T-cell (primary cell): Measurements from ENCODE around the gene DSCAM. TPM values are rescaled to one million over a fixed set of nuclear protein-coding genes. Genes with fewer than 3 reads are reported as not detected.

Source experiments
- ATAC-seq, 4 experiments: fragments of 200-7000 bp in 3 of 4; fragments of 150-1000 bp in 1 of 4; cut with Tn5 transposase; replicated peaks in 1 of 4; 1 replicate in 3 of 4; 2 replicates in 1 of 4; pipeline ENCODE4 v1.10.0; 2021; ENCODE audit warnings: moderate library complexity in 3 of 4, mild to moderate bottlenecking in 2 of 4, moderate number of reproducible peaks in 1 of 4
- CTCF ChIA-PET, 2 donors: fragments of 300-600 bp; sonication (Branson Sonifier 250); formaldehyde crosslinking; loops; one replicate each; lab custom pipeline; 2022; ENCODE audit warnings: antibody characterized with exemption in 2 of 2; lab: Charles Lee
- POLR2A ChIA-PET, 2 donors: fragments of 300-600 bp; sonication (Branson Sonifier 250); formaldehyde crosslinking; loops; one replicate each; lab custom pipeline; 2022; ENCODE audit warnings: antibody characterized with exemption in 2 of 2; lab: Charles Lee
- DNase-seq, 35 experiments: peaks; one replicate each; pipeline versions ENCODE4 v3.0.0 to v3.0.0-alpha.2; 2013 to 2023
- H3K27ac ChIP-seq: one replicate; pipeline ENCODE4 v1.5.1; 2013; ENCODE audit warnings: low read length
- H3K27me3 ChIP-seq, 2 experiments: replicated peaks in 1 of 2; 1 replicate in 1 of 2; 2 replicates in 1 of 2; pipeline versions ENCODE4 v1.6.1 to v1.7.0; 2013; ENCODE audit warnings: low read length in 1 of 2, mixed read lengths in 1 of 2; ENCODE audit not compliant: control insufficient read depth in 2 of 2, insufficient read depth in 2 of 2; ENCODE audit errors: extremely low read depth in 1 of 2
- H3K36me3 ChIP-seq, 2 donors: 1 replicate in 1 of 2; 2 replicates in 1 of 2; pipeline versions ENCODE4 v1.6.1 to v1.7.0; 2013; ENCODE audit warnings: low read length in 1 of 2; ENCODE audit not compliant: control insufficient read depth in 2 of 2, insufficient read depth in 1 of 2; ENCODE audit errors: extremely low read depth in 1 of 2
- H3K4me1 ChIP-seq, 2 experiments: 1 replicate in 1 of 2; 2 replicates in 1 of 2; pipeline versions ENCODE4 v1.6.1 to v1.7.0; 2013; ENCODE audit warnings: low read length in 2 of 2, mixed read lengths in 1 of 2; ENCODE audit not compliant: insufficient read depth in 2 of 2, control insufficient read depth in 1 of 2; ENCODE audit errors: extremely low read depth in 1 of 2
- H3K4me3 ChIP-seq, 2 donors: 1 replicate in 1 of 2; 2 replicates in 1 of 2; pipeline versions ENCODE4 v1.5.1 to v1.7.0; 2013; ENCODE audit warnings: mild to moderate bottlenecking in 2 of 2, low read length in 1 of 2, moderate library complexity in 1 of 2; ENCODE audit not compliant: control insufficient read depth in 1 of 2; ENCODE audit errors: extremely low read depth in 1 of 2
- H3K9me3 ChIP-seq: 2 replicates; pipeline ENCODE4 v1.7.0; 2013
- H3K27ac Mint-ChIP-seq, 2 donors: one replicate each; pipeline ENCODE4 v1.8.0; 2020 to 2021; ENCODE audit warnings: mild to moderate bottlenecking in 2 of 2, mixed read lengths in 2 of 2
- H3K27me3 Mint-ChIP-seq, 2 donors: one replicate each; pipeline ENCODE4 v1.8.0; 2021 to 2022; ENCODE audit warnings: mixed read lengths in 2 of 2
- H3K36me3 Mint-ChIP-seq: one replicate; pipeline ENCODE4 v1.8.0; 2021; ENCODE audit warnings: mixed read lengths
- H3K4me1 Mint-ChIP-seq, 3 donors: one replicate each; pipeline ENCODE4 v1.8.0; 2020 to 2022; ENCODE audit warnings: mixed read lengths in 3 of 3, mild to moderate bottlenecking in 1 of 3
- H3K4me3 Mint-ChIP-seq, 3 donors: one replicate each; pipeline ENCODE4 v1.8.0; 2020 to 2022; ENCODE audit warnings: mild to moderate bottlenecking in 3 of 3, mixed read lengths in 3 of 3, moderate library complexity in 3 of 3
- H3K9me3 Mint-ChIP-seq, 3 donors: one replicate each; pipeline ENCODE4 v1.8.0; 2020 to 2022; ENCODE audit warnings: mixed read lengths in 3 of 3
- WGBS: methylation state at CpG from one replicate; pipeline ENCODE4 v1.1.5; 2013; ENCODE audit warnings: missing lambda C conversion rate; ENCODE audit not compliant: insufficient coverage; 5-methylcytosine and 5-hydroxymethylcytosine counted together
- total RNA-seq, 35 experiments: library from RNA in 6 of 35; stranded (reverse) in 6 of 35; fragments of 120-200 nt in 1 of 35; gene quantifications; one replicate each; pipeline versions ENCODE4 v1.2.1 to v1.2.4 and lab custom pipeline; 2013 to 2026

DSCAM gene
- total RNA-seq, 5 donors from 2014 or later (not counting 1 experiment from before 2014, with no cell fraction given): not detected

DNA sequence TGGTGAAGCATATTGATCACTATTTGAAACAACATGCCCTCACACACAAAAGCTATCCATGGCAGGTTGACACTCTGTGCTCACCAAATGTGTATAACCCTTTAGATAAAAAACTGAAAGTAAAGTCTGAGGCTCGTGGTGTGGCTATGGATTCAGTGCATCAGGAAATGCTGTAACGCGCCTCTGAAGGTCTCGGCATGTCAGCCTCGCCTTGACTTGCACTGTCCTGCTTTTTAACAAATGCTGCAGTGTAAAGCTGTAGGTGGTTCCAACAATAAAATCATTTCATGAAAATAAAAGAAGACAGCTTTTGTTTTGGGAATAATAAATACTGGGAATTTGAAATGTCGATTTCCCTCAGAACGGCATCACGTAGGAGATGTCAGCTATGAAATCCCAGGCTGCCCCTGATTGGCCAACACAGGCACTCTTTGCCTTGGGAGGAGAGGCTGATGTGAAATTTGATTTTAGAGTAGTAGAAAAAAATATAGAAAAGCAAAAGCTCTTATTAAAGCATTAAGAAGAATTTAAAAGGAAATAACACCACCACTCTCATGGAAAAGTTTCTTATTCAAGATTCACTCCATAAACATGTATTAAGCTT, 168.2 kb downstream of the DSCAM start:
- Mint-ChIP-seq H3K4me1 (no peaks in the 10 kb centered on the region), H3K9me3 (peaks cover 0 to 9% (median 2%) of the 10 kb centered on the region in 3 donors), H3K27me3 (no peaks in the 10 kb centered on the region), H3K36me3 (no peaks in the 10 kb centered on the region), H3K4me3 (no peak overlapping the region), H3K27ac (no peak overlapping the region)
- CTCF ChIA-PET: no interaction called here
- no peak for ATAC-seq
- Histone ChIP-seq H3K4me1 (no peaks in the 10 kb centered on the region), H3K9me3 (no peaks in the 10 kb centered on the region), H3K27ac (no peak overlapping the region), H3K27me3 (no peaks in the 10 kb centered on the region), H3K4me3 (no peak overlapping the region), H3K36me3 (no peaks in the 10 kb centered on the region)
- no peak for DNase-seq
- POLR2A ChIA-PET: no interaction called here
- 100% methylated on average over 2 of the region's 8 CpGs for WGBS

DNA sequence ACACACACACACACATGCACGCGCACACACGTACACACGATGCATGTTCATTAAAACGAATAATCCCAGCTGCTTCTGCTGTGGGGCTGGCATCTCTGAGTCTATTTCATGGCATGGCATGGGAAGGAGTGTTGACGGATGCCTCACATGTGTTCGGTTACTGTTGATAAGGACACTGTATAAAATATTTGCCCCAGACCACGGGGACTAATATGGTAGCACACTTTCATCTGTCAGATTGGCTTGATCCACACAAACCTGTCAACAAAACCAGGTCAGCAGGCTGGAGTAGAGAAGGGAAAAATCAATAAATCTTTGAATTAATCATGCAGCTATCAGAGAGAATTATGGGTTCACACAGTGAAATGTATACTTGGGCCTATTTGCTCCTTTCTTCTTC, 171.9 kb downstream of the DSCAM start:
- Histone ChIP-seq H3K9me3 (no peaks in the 10 kb centered on the region), H3K27me3 (no peaks in the 10 kb centered on the region), H3K4me1 (no peaks in the 10 kb centered on the region), H3K36me3 (no peaks in the 10 kb centered on the region), H3K27ac (no peak overlapping the region), H3K4me3 (no peak overlapping the region)
- H3K27me3 Mint-ChIP-seq: no peaks in the 10 kb centered on the region
- no CpG with 5 or more reads among the region's 8 CpGs for WGBS
- no peak overlapping the region for H3K4me3 Mint-ChIP-seq
- POLR2A ChIA-PET: no interaction called here
- DNase-seq (no peak), ATAC-seq (no peak)
- H3K9me3 Mint-ChIP-seq: peaks cover 0 to 3% (median 0%) of the 10 kb centered on the region in 3 donors
- H3K27ac Mint-ChIP-seq: no peak overlapping the region
- CTCF ChIA-PET: no interaction called here
- no peaks in the 10 kb centered on the region for H3K36me3 Mint-ChIP-seq
- no peaks in the 10 kb centered on the region for H3K4me1 Mint-ChIP-seq

DNA sequence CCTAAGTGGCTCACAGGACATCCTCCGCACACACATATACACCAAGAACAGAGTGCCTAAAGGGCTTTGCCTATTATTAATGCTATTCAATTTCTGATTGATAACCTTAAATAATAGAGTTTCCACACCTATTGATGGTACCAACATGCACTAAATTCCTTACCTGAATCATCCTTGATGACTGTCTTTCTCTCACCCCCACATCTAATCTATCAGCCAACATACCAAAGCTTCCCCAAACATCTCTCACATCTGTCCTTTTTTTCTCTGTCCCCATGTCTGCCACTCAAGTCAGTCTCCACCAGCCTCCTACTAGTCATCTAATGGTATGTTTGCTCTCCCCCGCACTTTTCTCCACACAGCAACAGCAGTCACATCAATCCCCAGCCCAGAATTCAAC, 174.4 kb downstream of the DSCAM start:
- H3K27me3 Mint-ChIP-seq: no peaks in the 10 kb centered on the region
- peaks cover 0 to 3% (median 0%) of the 10 kb centered on the region in 3 donors for H3K9me3 Mint-ChIP-seq
- POLR2A ChIA-PET: no interaction called here
- Histone ChIP-seq H3K36me3 (no peaks in the 10 kb centered on the region), H3K4me3 (no peak overlapping the region), H3K27ac (no peak overlapping the region), H3K9me3 (no peaks in the 10 kb centered on the region), H3K4me1 (no peaks in the 10 kb centered on the region), H3K27me3 (no peaks in the 10 kb centered on the region)
- ATAC-seq (no peak), DNase-seq (no peak)
- H3K27ac Mint-ChIP-seq: no peak overlapping the region
- H3K4me3 Mint-ChIP-seq: no peak overlapping the region
- 92% methylated on average over 1 of the region's 2 CpGs for WGBS
- no peaks in the 10 kb centered on the region for H3K36me3 Mint-ChIP-seq
- CTCF ChIA-PET: no interaction called here
- no peaks in the 10 kb centered on the region for H3K4me1 Mint-ChIP-seq

DNA sequence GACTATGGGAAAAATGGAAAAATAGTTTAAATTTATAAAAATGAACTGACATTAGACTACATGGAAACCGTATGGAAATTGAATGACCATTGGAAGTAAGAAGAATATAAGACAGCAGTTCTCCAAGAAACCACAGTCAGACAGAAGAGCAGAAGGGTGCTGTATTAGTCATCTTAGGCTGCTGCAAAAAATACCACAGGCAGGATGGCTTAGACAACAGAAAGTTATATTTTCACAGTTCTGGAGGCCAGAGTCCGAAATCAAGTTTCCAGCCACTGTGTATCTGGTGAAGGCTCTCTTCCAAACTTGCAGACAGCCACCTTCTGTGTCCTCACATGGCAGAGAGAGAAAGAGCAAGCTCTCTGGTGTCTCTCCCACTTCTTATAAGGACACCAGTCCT, 175.2 kb downstream of the DSCAM start:
- Mint-ChIP-seq H3K4me3 (no peak overlapping the region), H3K9me3 (peaks cover 0 to 3% (median 0%) of the 10 kb centered on the region in 3 donors), H3K27ac (no peak overlapping the region), H3K36me3 (no peaks in the 10 kb centered on the region), H3K27me3 (no peaks in the 10 kb centered on the region), H3K4me1 (no peaks in the 10 kb centered on the region)
- ChIA-PET CTCF (no interaction called here), POLR2A (no interaction called here)
- Histone ChIP-seq H3K36me3 (no peaks in the 10 kb centered on the region), H3K27ac (no peak overlapping the region), H3K27me3 (no peaks in the 10 kb centered on the region), H3K9me3 (no peaks in the 10 kb centered on the region), H3K4me3 (no peak overlapping the region), H3K4me1 (no peaks in the 10 kb centered on the region)
- WGBS: 76% methylated on average over 2 of the region's 2 CpGs
- no peak for ATAC-seq
- DNase-seq: no peak

DNA sequence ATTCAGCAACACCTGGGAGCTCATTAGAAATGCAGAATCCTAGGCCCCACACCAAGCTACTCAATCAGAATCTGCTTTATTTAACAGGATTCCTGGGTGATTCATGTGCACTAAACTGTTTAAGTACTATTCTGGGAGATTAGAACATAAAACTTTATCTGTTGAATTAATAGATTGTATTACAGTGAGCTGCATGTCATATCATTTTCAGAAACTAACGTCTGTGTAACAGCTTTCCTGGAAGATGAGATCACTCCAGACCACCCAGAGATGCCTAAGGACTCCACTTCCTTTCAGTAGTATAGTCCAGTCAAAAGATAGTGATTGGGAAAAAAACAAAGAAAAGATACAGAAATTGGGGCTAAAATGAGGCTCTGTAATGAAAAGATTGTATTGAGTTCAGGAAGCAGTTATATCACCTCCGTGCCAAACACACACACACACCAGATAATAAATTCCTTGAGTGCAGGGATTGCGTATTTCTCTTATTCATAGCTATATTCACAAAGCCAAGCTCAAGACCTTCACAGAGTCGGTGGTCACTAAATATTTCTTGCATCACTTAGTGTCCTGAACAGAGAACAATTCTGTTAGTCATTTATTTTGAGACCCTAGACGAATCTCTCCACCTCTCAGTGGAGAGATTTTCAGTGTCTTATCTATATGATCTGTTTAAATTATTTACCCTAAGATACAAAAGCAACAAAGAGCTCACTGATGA, 178.2 kb downstream of the DSCAM start:
- Mint-ChIP-seq H3K36me3 (no peaks in the 10 kb centered on the region), H3K4me3 (no peak overlapping the region), H3K9me3 (no peaks in the 10 kb centered on the region), H3K4me1 (no peaks in the 10 kb centered on the region), H3K27me3 (no peaks in the 10 kb centered on the region), H3K27ac (no peak overlapping the region)
- DNase-seq (no peak), ATAC-seq (no peak)
- no peaks in the 10 kb centered on the region for H3K9me3 ChIP-seq
- no peak overlapping the region for H3K4me3 ChIP-seq
- WGBS: no CpG with 5 or more reads among the region's 5 CpGs
- no peak overlapping the region for H3K27ac ChIP-seq
- H3K27me3 ChIP-seq: no peaks in the 10 kb centered on the region
- H3K4me1 ChIP-seq: no peaks in the 10 kb centered on the region
- CTCF ChIA-PET: no interaction called here
- POLR2A ChIA-PET: no interaction called here
- H3K36me3 ChIP-seq: no peaks in the 10 kb centered on the region

DNA sequence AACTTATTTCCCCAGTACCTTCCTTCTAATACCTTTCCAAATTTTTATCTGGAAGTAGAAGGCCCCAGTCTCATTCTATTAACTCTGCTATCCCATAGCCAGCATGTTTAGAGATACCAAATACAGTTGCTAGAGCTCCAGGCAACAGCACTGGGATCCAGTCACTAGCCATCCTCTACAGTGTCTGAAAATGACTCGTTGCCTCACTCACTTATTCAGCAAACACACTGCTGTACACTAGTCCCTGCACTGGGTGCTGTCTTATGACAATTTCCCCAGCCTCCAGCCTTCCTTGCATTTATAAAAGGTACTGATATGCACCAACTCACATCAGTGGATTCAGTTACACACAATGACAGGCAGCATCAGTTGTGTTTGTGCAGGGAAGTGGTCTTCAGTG, 179.0 kb downstream of the DSCAM start:
- Mint-ChIP-seq H3K27me3 (no peaks in the 10 kb centered on the region), H3K27ac (no peak overlapping the region), H3K36me3 (no peaks in the 10 kb centered on the region), H3K4me3 (no peak overlapping the region), H3K9me3 (peaks cover 0 to 2% (median 0%) of the 10 kb centered on the region in 3 donors), H3K4me1 (no peaks in the 10 kb centered on the region)
- CTCF ChIA-PET: no interaction called here
- Histone ChIP-seq H3K27ac (no peak overlapping the region), H3K4me1 (no peaks in the 10 kb centered on the region), H3K36me3 (no peaks in the 10 kb centered on the region), H3K9me3 (no peaks in the 10 kb centered on the region), H3K4me3 (no peak overlapping the region), H3K27me3 (no peaks in the 10 kb centered on the region)
- ATAC-seq (no peak), DNase-seq (no peak)
- 33% methylated on average over 1 of the region's 1 CpG for WGBS
- POLR2A ChIA-PET: no interaction called here
